SK-N-MC (cell line): ENCODE measurements around the gene CCDC33.

Experiments
- EZH2 ChIP-seq: fragments of 200-600 bp; sonication (generic); IDR thresholded peaks from one replicate; pipeline ENCODE4 v1.6.1; 2017; ENCODE audit warnings: antibody characterized with exemption
- POLR2AphosphoS5 ChIP-seq: IDR thresholded peaks from 2 replicates; pipeline ENCODE4 v1.6.1; 2012; ENCODE audit warnings: mild to moderate bottlenecking, low read depth, low read length, borderline replicate concordance

- no peak for TF ChIP-seq POLR2AphosphoS5
- TF ChIP-seq EZH2: no peak
Measured at GRCh38 chr15:74252721-74253120, 16.6 kb downstream of the CCDC33 start.
